HG02623 (cell line): ENCODE measurements around the gene ZFP64.
"Not testable (repeated sequence)": the region's sequence is repeated elsewhere in the genome, so short reads cannot be mapped to it uniquely, and the experiment has no call there.

Experiments
- ATAC-seq: cut with Tn5 transposase; IDR thresholded peaks from one replicate; pipeline ENCODE4 v1.9.1; 2021; ENCODE audit warnings: moderate library complexity; ENCODE audit not compliant: unreplicated experiment

ZFP64 gene

GRCh38 chr20:52166150-52166549 lies 25.4 kb downstream of the ZFP64 start:
- ATAC-seq, result no peak

- ATAC-seq, result no peak
These were observed 30.9 kb downstream of the ZFP64 start for GRCh38 chr20:52160621-52161204.

- no peak for ATAC-seq
These were observed 31.5 kb downstream of the ZFP64 start for GRCh38 chr20:52160049-52160570.

GRCh38 chr20:52154575-52154974 lies 37.0 kb downstream of the ZFP64 start:
- ATAC-seq, result no peak

- no peak for ATAC-seq
These were observed 37.7 kb downstream of the ZFP64 start for GRCh38 chr20:52153896-52154295.

GRCh38 chr20:52152921-52153320 lies 38.7 kb downstream of the ZFP64 start:
- no peak for ATAC-seq

- ATAC-seq, result no peak
These were observed 39.2 kb downstream of the ZFP64 start for GRCh38 chr20:52152416-52152815.

GRCh38 chr20:52150440-52151258 lies 40.9 kb downstream of the ZFP64 start:
- no peak for ATAC-seq

- no peak for ATAC-seq
These were observed 46.0 kb downstream of the ZFP64 start for GRCh38 chr20:52145587-52145986.

GRCh38 chr20:52143277-52143676 lies 48.3 kb downstream of the ZFP64 start:
- ATAC-seq, result no peak

- no peak for ATAC-seq
These were observed 48.8 kb downstream of the ZFP64 start for GRCh38 chr20:52142757-52143156.

GRCh38 chr20:52139986-52140385 lies 51.6 kb downstream of the ZFP64 start:
- no peak for ATAC-seq

GRCh38 chr20:52137850-52138249 lies 53.7 kb downstream of the ZFP64 start:
- ATAC-seq, result no peak

GRCh38 chr20:52133714-52134113 lies 57.9 kb downstream of the ZFP64 start:
- ATAC-seq, result not testable (repeated sequence)

- ATAC-seq, result no peak
These were observed 59.2 kb downstream of the ZFP64 start for GRCh38 chr20:52132337-52132736.

- no peak for ATAC-seq
These were observed 60.4 kb downstream of the ZFP64 start for GRCh38 chr20:52131048-52131643.

- ATAC-seq, result no peak
These were observed 61.2 kb downstream of the ZFP64 start for GRCh38 chr20:52130406-52130805.

- no peak for ATAC-seq
These were observed 62.0 kb downstream of the ZFP64 start for GRCh38 chr20:52129611-52130010.

- no peak for ATAC-seq
These were observed 64.3 kb downstream of the ZFP64 start for GRCh38 chr20:52127309-52127708.

GRCh38 chr20:52124821-52125220 lies 66.8 kb downstream of the ZFP64 start:
- no peak for ATAC-seq

- ATAC-seq, result no peak
These were observed 72.9 kb downstream of the ZFP64 start for GRCh38 chr20:52118696-52119095.
